Upper lobe of left lung (tissue), 4 donors: Measurements from ENCODE around the gene ARRB2.

ENCODE experiments used
- CTCF ChIP-seq, 6 experiments: fragments of 450-650 bp in 4 of 6; fragments of 200-600 bp in 2 of 6; sonication (generic) in 2 of 6; IDR thresholded peaks; one replicate each; pipeline ENCODE4 v1.5.1; 2016 to 2019; ENCODE audit warnings: antibody characterized with exemption in 6 of 6
- EP300 ChIP-seq, 4 donors: sonication (generic); formaldehyde crosslinking; IDR thresholded peaks; one replicate each; pipeline ENCODE4 v1.5.1; 2017; ENCODE audit warnings: antibody characterized with exemption in 4 of 4, control low read depth in 2 of 4
- POLR2A ChIP-seq, 4 donors: fragments of 450-650 bp; IDR thresholded peaks; one replicate each; pipeline ENCODE4 v1.5.1; 2016 to 2017; ENCODE audit warnings: antibody characterized with exemption in 4 of 4, mild to moderate bottlenecking in 2 of 4
- POLR2AphosphoS5 ChIP-seq, 2 donors: sonication (generic); formaldehyde crosslinking; IDR thresholded peaks; one replicate each; pipeline ENCODE4 v1.5.1; 2017; ENCODE audit warnings: antibody characterized with exemption in 2 of 2

- no peak for TF ChIP-seq POLR2AphosphoS5 (IDR thresholded peaks at IDR 0.05)
- TF ChIP-seq CTCF (IDR thresholded peaks at IDR 0.05), result no peak
- TF ChIP-seq POLR2A (IDR thresholded peaks at IDR 0.05), result no peak
- TF ChIP-seq EP300 (IDR thresholded peaks at IDR 0.05), result no peak
Observed at GRCh38 chr17:4753392-4753791, 43.0 kb downstream of the ARRB2 start.
